T-cell (primary cell): Measurements from ENCODE around the gene SGO1. TPM values are rescaled to one million over a fixed set of nuclear protein-coding genes. Genes with fewer than 3 reads are reported as not detected.
A peak's percentile ranks its signal among the peaks of the same experiment; 100 is the strongest.
"Not testable (repeated sequence)": the region's sequence is repeated elsewhere in the genome, so short reads cannot be mapped to it uniquely, and the experiment has no call there.

Experiments
- ATAC-seq, 4 experiments: fragments of 200-7000 bp in 3 of 4; fragments of 150-1000 bp in 1 of 4; cut with Tn5 transposase; replicated peaks in 1 of 4; 1 replicate in 3 of 4; 2 replicates in 1 of 4; pipeline ENCODE4 v1.10.0; 2021; ENCODE audit warnings: moderate library complexity in 3 of 4, mild to moderate bottlenecking in 2 of 4, moderate number of reproducible peaks in 1 of 4
- CTCF ChIA-PET, 2 donors: fragments of 300-600 bp; sonication (Branson Sonifier 250); formaldehyde crosslinking; loops; one replicate each; lab custom pipeline; 2022; ENCODE audit warnings: antibody characterized with exemption in 2 of 2; lab: Charles Lee
- POLR2A ChIA-PET, 2 donors: fragments of 300-600 bp; sonication (Branson Sonifier 250); formaldehyde crosslinking; loops; one replicate each; lab custom pipeline; 2022; ENCODE audit warnings: antibody characterized with exemption in 2 of 2; lab: Charles Lee
- DNase-seq, 35 experiments: peaks; one replicate each; pipeline versions ENCODE4 v3.0.0 to v3.0.0-alpha.2; 2013 to 2023
- H3K27ac ChIP-seq: one replicate; pipeline ENCODE4 v1.5.1; 2013; ENCODE audit warnings: low read length
- H3K27me3 ChIP-seq, 2 experiments: replicated peaks in 1 of 2; 1 replicate in 1 of 2; 2 replicates in 1 of 2; pipeline versions ENCODE4 v1.6.1 to v1.7.0; 2013; ENCODE audit warnings: low read length in 1 of 2, mixed read lengths in 1 of 2; ENCODE audit not compliant: control insufficient read depth in 2 of 2, insufficient read depth in 2 of 2; ENCODE audit errors: extremely low read depth in 1 of 2
- H3K36me3 ChIP-seq, 2 donors: 1 replicate in 1 of 2; 2 replicates in 1 of 2; pipeline versions ENCODE4 v1.6.1 to v1.7.0; 2013; ENCODE audit warnings: low read length in 1 of 2; ENCODE audit not compliant: control insufficient read depth in 2 of 2, insufficient read depth in 1 of 2; ENCODE audit errors: extremely low read depth in 1 of 2
- H3K4me1 ChIP-seq, 2 experiments: 1 replicate in 1 of 2; 2 replicates in 1 of 2; pipeline versions ENCODE4 v1.6.1 to v1.7.0; 2013; ENCODE audit warnings: low read length in 2 of 2, mixed read lengths in 1 of 2; ENCODE audit not compliant: insufficient read depth in 2 of 2, control insufficient read depth in 1 of 2; ENCODE audit errors: extremely low read depth in 1 of 2
- H3K4me3 ChIP-seq, 2 donors: 1 replicate in 1 of 2; 2 replicates in 1 of 2; pipeline versions ENCODE4 v1.5.1 to v1.7.0; 2013; ENCODE audit warnings: mild to moderate bottlenecking in 2 of 2, low read length in 1 of 2, moderate library complexity in 1 of 2; ENCODE audit not compliant: control insufficient read depth in 1 of 2; ENCODE audit errors: extremely low read depth in 1 of 2
- H3K9me3 ChIP-seq: 2 replicates; pipeline ENCODE4 v1.7.0; 2013
- H3K27ac Mint-ChIP-seq, 2 donors: one replicate each; pipeline ENCODE4 v1.8.0; 2020 to 2021; ENCODE audit warnings: mild to moderate bottlenecking in 2 of 2, mixed read lengths in 2 of 2
- H3K27me3 Mint-ChIP-seq, 2 donors: one replicate each; pipeline ENCODE4 v1.8.0; 2021 to 2022; ENCODE audit warnings: mixed read lengths in 2 of 2
- H3K36me3 Mint-ChIP-seq: one replicate; pipeline ENCODE4 v1.8.0; 2021; ENCODE audit warnings: mixed read lengths
- H3K4me1 Mint-ChIP-seq, 3 donors: one replicate each; pipeline ENCODE4 v1.8.0; 2020 to 2022; ENCODE audit warnings: mixed read lengths in 3 of 3, mild to moderate bottlenecking in 1 of 3
- H3K4me3 Mint-ChIP-seq, 3 donors: one replicate each; pipeline ENCODE4 v1.8.0; 2020 to 2022; ENCODE audit warnings: mild to moderate bottlenecking in 3 of 3, mixed read lengths in 3 of 3, moderate library complexity in 3 of 3
- H3K9me3 Mint-ChIP-seq, 3 donors: one replicate each; pipeline ENCODE4 v1.8.0; 2020 to 2022; ENCODE audit warnings: mixed read lengths in 3 of 3
- WGBS: methylation state at CpG from one replicate; pipeline ENCODE4 v1.1.5; 2013; ENCODE audit warnings: missing lambda C conversion rate; ENCODE audit not compliant: insufficient coverage; 5-methylcytosine and 5-hydroxymethylcytosine counted together
- total RNA-seq, 35 experiments: library from RNA in 6 of 35; stranded (reverse) in 6 of 35; fragments of 120-200 nt in 1 of 35; gene quantifications; one replicate each; pipeline versions ENCODE4 v1.2.1 to v1.2.4 and lab custom pipeline; 2013 to 2026

The SGO1 gene
- total RNA-seq, 5 donors from 2014 or later (not counting 1 experiment from before 2014, with no cell fraction given) = 0.58 to 1.1 (median 0.70) TPM

GRCh38 chr3:20218215-20218614 lies 32.2 kb upstream of the SGO1 start:
- Histone ChIP-seq H3K27me3 (no peaks in the 10 kb centered on the region), H3K4me3 (no peak overlapping the region), H3K9me3 (no peaks in the 10 kb centered on the region), H3K36me3 (no peaks in the 10 kb centered on the region), H3K4me1 (no peaks in the 10 kb centered on the region), H3K27ac (no peak overlapping the region)
- H3K36me3 Mint-ChIP-seq = no peaks in the 10 kb centered on the region
- no peak overlapping the region for H3K27ac Mint-ChIP-seq
- H3K9me3 Mint-ChIP-seq = no peaks in the 10 kb centered on the region
- DNase-seq (no peak), ATAC-seq (no peak)
- H3K4me1 Mint-ChIP-seq = no peaks in the 10 kb centered on the region
- ChIA-PET CTCF (no interaction called here), POLR2A (no interaction called here)
- H3K27me3 Mint-ChIP-seq = no peaks in the 10 kb centered on the region
- WGBS = 81% methylated on average over 3 of the region's 3 CpGs
- H3K4me3 Mint-ChIP-seq = no peak overlapping the region

- Histone ChIP-seq H3K27me3 (no peaks in the 10 kb centered on the region), H3K9me3 (no peaks in the 10 kb centered on the region), H3K4me1 (no peaks in the 10 kb centered on the region), H3K4me3 (no peak overlapping the region), H3K36me3 (no peaks in the 10 kb centered on the region), H3K27ac (no peak overlapping the region)
- Mint-ChIP-seq H3K9me3 (no peaks in the 10 kb centered on the region), H3K4me1 (no peaks in the 10 kb centered on the region), H3K27ac (no peak overlapping the region), H3K27me3 (no peaks in the 10 kb centered on the region), H3K36me3 (no peaks in the 10 kb centered on the region), H3K4me3 (no peak overlapping the region)
- ATAC-seq (no peak), DNase-seq (no peak)
- CTCF ChIA-PET = no interaction called here
- no CpG with 5 or more reads among the region's 4 CpGs for WGBS
- POLR2A ChIA-PET = no interaction called here
Observed at GRCh38 chr3:20215636-20216035, 29.6 kb upstream of the SGO1 start.

GRCh38 chr3:20213491-20213890 lies 27.5 kb upstream of the SGO1 start:
- H3K4me3 Mint-ChIP-seq, DNase-seq, H3K9me3 ChIP-seq, H3K4me1 ChIP-seq, CTCF ChIA-PET, H3K27me3 ChIP-seq, H3K27me3 Mint-ChIP-seq, ATAC-seq, H3K36me3 Mint-ChIP-seq, H3K4me3 ChIP-seq, H3K27ac Mint-ChIP-seq, H3K27ac ChIP-seq, H3K9me3 Mint-ChIP-seq, H3K36me3 ChIP-seq, POLR2A ChIA-PET, H3K4me1 Mint-ChIP-seq: not testable (repeated sequence)
- 100% methylated on average over 1 of the region's 1 CpG for WGBS

- not testable (repeated sequence) for H3K27me3 Mint-ChIP-seq
Observed at GRCh38 chr3:20207945-20208344, 21.9 kb upstream of the SGO1 start.

GRCh38 chr3:20205898-20206297 lies 19.9 kb upstream of the SGO1 start:
- DNase-seq, H3K4me1 Mint-ChIP-seq, H3K9me3 ChIP-seq, H3K36me3 ChIP-seq, ATAC-seq, H3K27ac ChIP-seq, H3K27me3 Mint-ChIP-seq, H3K27ac Mint-ChIP-seq, CTCF ChIA-PET, H3K4me1 ChIP-seq, H3K4me3 Mint-ChIP-seq, H3K4me3 ChIP-seq, H3K27me3 ChIP-seq, POLR2A ChIA-PET: not testable (repeated sequence)
- peaks cover 14% of the 10 kb centered on the region for H3K36me3 Mint-ChIP-seq
- H3K9me3 Mint-ChIP-seq = peaks cover 7 to 24% (median 8%) of the 10 kb centered on the region in 3 donors

More at GRCh38 chr3:20207945-20208344, 21.9 kb upstream of the SGO1 start:
- H3K27me3 ChIP-seq, H3K27ac ChIP-seq, H3K27ac Mint-ChIP-seq, H3K4me1 ChIP-seq, H3K36me3 ChIP-seq, H3K9me3 ChIP-seq, H3K4me1 Mint-ChIP-seq, H3K4me3 ChIP-seq, DNase-seq, POLR2A ChIA-PET, H3K4me3 Mint-ChIP-seq, ATAC-seq, CTCF ChIA-PET: not testable (repeated sequence)
- WGBS = no CpG with 5 or more reads among the region's 2 CpGs
- Mint-ChIP-seq H3K9me3 (peaks cover 7 to 24% (median 8%) of the 10 kb centered on the region in 3 donors), H3K36me3 (peaks cover 14% of the 10 kb centered on the region)

GRCh38 chr3:20201143-20201542 lies 15.1 kb upstream of the SGO1 start:
- Mint-ChIP-seq H3K27me3 (no peaks in the 10 kb centered on the region), H3K36me3 (peaks cover 9% of the 10 kb centered on the region), H3K9me3 (peaks cover 1 to 8% (median 5%) of the 10 kb centered on the region in 3 donors), H3K27ac (no peak overlapping the region), H3K4me3 (no peak overlapping the region), H3K4me1 (peaks cover 7 to 15% (median 7%) of the 10 kb centered on the region in 3 donors)
- H3K27ac ChIP-seq = no peak overlapping the region
- no peaks in the 10 kb centered on the region for H3K36me3 ChIP-seq
- peaks cover 0 to 2% of the 10 kb centered on the region in 2 experiments for H3K4me1 ChIP-seq
- ChIA-PET POLR2A (interaction anchor here in 1 of 2 donors (0.5 kb wide), 1 partner anchor 7 kb away, joined by 3 read pairs; no protein-coding TSS in a partner anchor), CTCF (interaction anchor here in 1 of 2 donors (0.7 kb wide), 1 partner anchor 79 kb away, joined by 3 read pairs; no protein-coding TSS in a partner anchor)
- no peak overlapping the region for H3K4me3 ChIP-seq
- H3K9me3 ChIP-seq = no peaks in the 10 kb centered on the region
- ATAC-seq (no peak), DNase-seq (no peak)
- no peaks in the 10 kb centered on the region for H3K27me3 ChIP-seq

- Histone ChIP-seq H3K4me3 (no peak overlapping the region), H3K4me1 (peaks cover 0 to 2% of the 10 kb centered on the region in 2 experiments), H3K36me3 (no peaks in the 10 kb centered on the region), H3K27me3 (no peaks in the 10 kb centered on the region), H3K27ac (no peak overlapping the region), H3K9me3 (no peaks in the 10 kb centered on the region)
- Mint-ChIP-seq H3K4me1 (peaks cover 7 to 15% (median 7%) of the 10 kb centered on the region in 3 donors), H3K27ac (no peak overlapping the region), H3K4me3 (no peak overlapping the region), H3K9me3 (no peaks in the 10 kb centered on the region), H3K27me3 (no peaks in the 10 kb centered on the region), H3K36me3 (peaks cover 3% of the 10 kb centered on the region)
- CTCF ChIA-PET = interaction anchor here in 1 of 2 donors (0.7 kb wide), 1 partner anchor 11 kb away, joined by 3 read pairs; no protein-coding TSS in a partner anchor
- 96% methylated on average over 2 of the region's 3 CpGs for WGBS
- ATAC-seq (peak in 1 of 4 experiments; percentile 27), DNase-seq (no peak)
- POLR2A ChIA-PET = interaction anchor here (0.6 kb wide), 2 partner anchors 9 to 41 kb away, joined by 3 read pairs; no protein-coding TSS in a partner anchor
Observed at GRCh38 chr3:20197775-20198174, 11.8 kb upstream of the SGO1 start.
